ENCODE data around the gene MAP2K2.

- TF ChIP-seq POLR2A (IDR thresholded peaks at IDR 0.05) (no peak), CTCF (IDR thresholded peaks at IDR 0.05) (peak in 1 of 12 donors; percentile 1)
Measured at GRCh38 chr19:4058693-4059452, 65.0 kb downstream of the MAP2K2 start.
